ENCODE results near the gene ZNF506. TPM values are rescaled to one million over a fixed set of nuclear protein-coding genes. Genes with fewer than 3 reads are reported as not detected.
"Not testable (repeated sequence)": the region's sequence is repeated elsewhere in the genome, so short reads cannot be mapped to it uniquely, and the experiment has no call there.

ZNF506 gene
- polyA plus RNA-seq, 6 donors from 2014 or later: 35.0 to 45.5 (median 38.9) TPM

DNA sequence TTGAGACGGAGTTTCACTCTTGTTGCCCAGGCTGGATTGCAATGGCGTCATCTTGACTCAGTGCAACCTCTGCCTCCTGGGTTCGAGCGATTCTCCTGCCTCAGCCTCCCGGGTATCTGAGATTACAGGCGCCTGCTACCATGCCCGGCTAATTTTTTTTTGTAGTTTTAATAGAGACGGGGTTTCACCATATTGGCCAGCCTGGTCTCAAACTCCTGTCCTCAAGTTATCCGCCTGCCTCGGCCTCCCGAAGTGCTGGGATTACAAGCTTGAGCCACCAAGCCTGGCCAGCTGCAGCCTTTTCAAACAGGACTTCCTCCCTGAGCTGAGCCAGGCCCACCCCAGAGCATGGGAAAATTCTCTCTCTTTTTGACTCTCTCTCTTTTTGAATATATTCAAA, 426 bp upstream of the ZNF506 start:
- Mint-ChIP-seq H3K4me3 (peak overlapping the region; percentile 94 to 100 (median 100)), H3K27ac (peak overlapping the region; percentile 60 to 100 (median 96)), H3K36me3 (peaks cover 8 to 10% of the 10 kb centered on the region in 2 donors), H3K9me3 (peaks cover 0 to 23% (median 14%) of the 10 kb centered on the region in 7 donors), H3K4me1 (peaks cover 28 to 64% (median 35%) of the 10 kb centered on the region in 3 donors)
- peak; percentile 0 to 1 for ATAC-seq (ENCODE audit: low read depth in 2 of 2)
- DNase-seq, H3K27me3 Mint-ChIP-seq: not testable (repeated sequence)

DNA sequence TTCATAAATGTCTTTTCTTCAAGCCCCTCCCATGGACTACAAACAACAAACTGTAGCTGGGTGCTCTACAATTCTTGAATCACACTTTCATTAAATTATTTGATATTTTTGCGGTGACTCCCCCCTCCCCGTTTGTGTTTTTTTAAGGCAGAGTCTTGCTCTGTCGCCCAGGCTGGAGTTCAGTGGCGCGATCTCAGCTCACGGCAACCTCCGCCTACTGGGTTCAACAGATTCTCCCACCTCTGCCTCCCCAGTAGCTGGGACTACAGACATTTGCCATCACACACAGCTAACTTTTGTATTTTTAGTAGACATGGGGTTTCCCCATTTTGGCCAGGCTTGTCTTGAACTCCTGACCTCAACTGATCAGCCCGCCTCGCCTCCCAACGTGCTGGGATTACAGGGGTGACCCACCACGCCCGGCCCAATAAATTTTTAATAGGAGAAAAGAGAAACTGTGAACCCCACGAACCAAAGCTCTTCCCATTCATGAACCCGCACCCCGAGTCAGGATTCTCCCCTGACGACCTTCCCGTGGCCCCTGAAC, 703 bp downstream of the ZNF506 start:
- no peak for DNase-seq
- H3K9me3 Mint-ChIP-seq: peaks cover 0 to 17% (median 5%) of the 10 kb centered on the region in 7 donors
- no peak for ATAC-seq (ENCODE audit: low read depth in 2 of 2)
- no peaks in the 10 kb centered on the region for H3K36me3 Mint-ChIP-seq
- H3K4me1 Mint-ChIP-seq: peaks cover 30 to 73% (median 37%) of the 10 kb centered on the region in 3 donors
- H3K4me3 Mint-ChIP-seq: peak overlapping the region; percentile 94 to 100 (median 100)
- H3K27ac Mint-ChIP-seq: peak overlapping the region; percentile 99 to 100 (median 100)
- H3K27me3 Mint-ChIP-seq: no peaks in the 10 kb centered on the region

DNA sequence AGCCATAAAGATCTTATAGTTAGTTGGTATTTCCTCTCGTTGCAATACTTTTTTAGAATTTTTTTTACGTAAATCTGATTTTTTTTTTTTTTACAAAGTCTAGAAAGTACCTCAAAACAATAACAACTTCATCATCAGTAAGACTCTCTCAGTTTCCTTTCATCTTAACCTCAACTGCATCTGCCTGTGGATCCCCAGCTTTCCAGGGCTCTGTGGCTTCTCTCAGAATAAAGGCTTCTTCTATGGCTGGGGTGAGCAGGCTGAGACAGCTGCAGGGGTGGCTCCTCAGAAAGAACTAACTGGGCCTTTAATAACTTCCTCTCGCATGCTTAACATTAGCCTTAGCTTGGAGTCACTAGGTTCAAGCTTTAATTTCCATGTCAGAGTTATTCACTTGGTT, 4.2 kb downstream of the ZNF506 start:
- DNase-seq (no peak), ATAC-seq (ENCODE audit: low read depth in 2 of 2) (no peak)
- H3K4me1 Mint-ChIP-seq: peaks cover 45 to 79% (median 56%) of the 10 kb centered on the region in 3 donors
- H3K4me3 Mint-ChIP-seq: peak overlapping the region in 6 of 8 donors; percentile 42 to 100 (median 65)
- H3K27me3 Mint-ChIP-seq: no peaks in the 10 kb centered on the region
- H3K9me3 Mint-ChIP-seq: peaks cover 0 to 3% (median 0%) of the 10 kb centered on the region in 7 donors
- H3K27ac Mint-ChIP-seq: peak overlapping the region in 4 of 6 donors; percentile 67 to 100 (median 84)
- peaks cover 8 to 14% of the 10 kb centered on the region in 2 donors for H3K36me3 Mint-ChIP-seq

DNA sequence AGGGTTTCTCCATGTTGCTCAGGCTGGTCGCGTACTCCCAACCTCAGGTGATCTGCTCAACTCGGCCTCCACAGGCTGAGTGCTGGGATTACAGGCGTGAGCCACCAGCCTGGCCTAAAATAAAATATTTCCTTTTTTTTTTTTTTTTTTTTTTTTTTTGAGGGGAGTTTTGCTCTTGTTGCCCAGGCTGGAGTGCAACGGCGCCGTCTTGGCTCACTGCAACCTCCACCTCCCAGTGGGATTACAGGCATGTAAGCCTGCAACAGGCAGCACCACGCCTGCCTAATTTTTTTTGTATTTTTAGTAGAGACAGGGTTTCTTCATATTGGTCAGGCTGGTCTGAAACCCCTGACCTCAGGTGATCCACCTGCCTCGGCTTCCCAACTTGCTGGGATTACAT, 4.9 kb downstream of the ZNF506 start:
- Mint-ChIP-seq H3K36me3 (peaks cover 8 to 14% of the 10 kb centered on the region in 2 donors), H3K27ac (peak overlapping the region in 2 of 6 donors; percentile 67 to 100), H3K4me1 (peaks cover 48 to 82% (median 56%) of the 10 kb centered on the region in 3 donors), H3K27me3 (no peaks in the 10 kb centered on the region), H3K9me3 (peaks cover 0 to 3% (median 0%) of the 10 kb centered on the region in 7 donors), H3K4me3 (peak overlapping the region in 2 of 8 donors; percentile 76 to 100)
- DNase-seq (no peak), ATAC-seq (ENCODE audit: low read depth in 2 of 2) (no peak)

- H3K27ac Mint-ChIP-seq: peak overlapping the region in 2 of 6 donors; percentile 18 to 85
- not testable (repeated sequence) for H3K4me3 Mint-ChIP-seq
- H3K4me1 Mint-ChIP-seq: peaks cover 41 to 65% (median 44%) of the 10 kb centered on the region in 3 donors
Measured at GRCh38 chr19:19811999-19812398, 9.6 kb downstream of the ZNF506 start.

GRCh38 chr19:19805480-19805879, 16.1 kb downstream of the ZNF506 start:
- H3K27ac Mint-ChIP-seq: peak overlapping the region in 5 of 6 donors; percentile 11 to 89 (median 30)
- DNase-seq (no peak), ATAC-seq (ENCODE audit: low read depth in 2 of 2) (no peak)
- H3K36me3 Mint-ChIP-seq: peaks cover 0 to 45% of the 10 kb centered on the region in 2 donors
- no peaks in the 10 kb centered on the region for H3K27me3 Mint-ChIP-seq
- peaks cover 0 to 25% (median 0%) of the 10 kb centered on the region in 7 donors for H3K9me3 Mint-ChIP-seq
- H3K4me1 Mint-ChIP-seq: peaks cover 17 to 46% (median 27%) of the 10 kb centered on the region in 3 donors
- H3K4me3 Mint-ChIP-seq: peak overlapping the region in 5 of 8 donors; percentile 3 to 51 (median 38)

More at GRCh38 chr19:19811999-19812398, 9.6 kb downstream of the ZNF506 start:
- H3K27me3 Mint-ChIP-seq; H3K9me3 Mint-ChIP-seq; DNase-seq; ATAC-seq (ENCODE audit: low read depth in 2 of 2): not testable (repeated sequence)
- peaks cover 8 to 30% of the 10 kb centered on the region in 2 donors for H3K36me3 Mint-ChIP-seq

DNA sequence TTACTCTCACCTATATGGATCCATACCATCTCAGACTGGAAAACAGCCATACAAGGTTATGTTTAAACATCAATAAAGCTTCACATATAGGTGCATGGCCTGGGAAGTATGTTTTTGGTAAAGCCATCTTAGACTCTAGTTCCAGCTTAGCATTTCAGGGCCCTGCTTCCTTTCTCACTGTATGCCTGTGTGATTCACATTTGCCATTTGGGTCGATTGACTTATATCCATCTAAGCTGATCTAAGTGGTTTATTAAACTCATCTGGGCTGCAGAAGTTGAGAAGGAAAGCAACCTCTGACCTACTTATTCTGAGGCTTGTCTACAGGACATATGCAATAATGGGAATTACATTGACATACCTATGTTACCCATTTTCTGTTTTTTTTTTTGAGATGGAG, 33.5 kb downstream of the ZNF506 start:
- DNase-seq (no peak), ATAC-seq (ENCODE audit: low read depth in 2 of 2) (no peak)
- Mint-ChIP-seq H3K4me3 (no peak overlapping the region), H3K27ac (peak overlapping the region in 2 of 6 donors; percentile 51 to 69), H3K36me3 (peaks cover 9 to 13% of the 10 kb centered on the region in 2 donors), H3K4me1 (peaks cover 8 to 26% (median 16%) of the 10 kb centered on the region in 3 donors), H3K27me3 (no peaks in the 10 kb centered on the region), H3K9me3 (peaks cover 0 to 6% (median 0%) of the 10 kb centered on the region in 7 donors)

- not testable (repeated sequence) for ATAC-seq (ENCODE audit: low read depth in 2 of 2); H3K4me3 Mint-ChIP-seq; H3K9me3 Mint-ChIP-seq; H3K27me3 Mint-ChIP-seq; DNase-seq
- H3K27ac Mint-ChIP-seq: peak overlapping the region in 3 of 6 donors; percentile 78 to 85 (median 79)
- peaks cover 9 to 13% of the 10 kb centered on the region in 2 donors for H3K36me3 Mint-ChIP-seq
- peaks cover 21 to 38% (median 23%) of the 10 kb centered on the region in 3 donors for H3K4me1 Mint-ChIP-seq
Measured at GRCh38 chr19:19785476-19785875, 36.1 kb downstream of the ZNF506 start.

DNA sequence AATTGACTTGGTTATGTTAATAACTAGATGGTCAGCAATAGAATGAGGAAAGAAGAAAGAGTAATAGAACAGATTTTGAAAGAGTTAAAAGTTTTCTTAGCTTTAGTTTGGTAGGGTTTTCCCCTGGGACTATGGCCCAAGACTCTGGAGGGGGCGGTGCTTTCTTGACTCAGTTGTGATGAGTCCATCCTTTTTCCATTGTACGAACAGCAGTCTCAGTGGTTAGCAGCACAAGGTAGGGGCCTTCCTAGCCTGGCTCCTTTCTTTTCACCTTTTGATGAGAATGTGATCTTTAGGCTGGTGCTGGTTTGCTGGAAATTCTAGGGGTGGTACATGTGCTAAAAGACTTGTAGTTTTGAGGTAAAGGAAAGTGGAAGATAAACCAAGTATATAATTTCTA, 38.8 kb downstream of the ZNF506 start:
- Mint-ChIP-seq H3K4me1 (peaks cover 31 to 50% (median 42%) of the 10 kb centered on the region in 3 donors), H3K4me3 (no peak overlapping the region), H3K36me3 (peaks cover 0 to 7% of the 10 kb centered on the region in 2 donors), H3K27me3 (no peaks in the 10 kb centered on the region), H3K27ac (peak overlapping the region in 3 of 6 donors; percentile 13 to 94 (median 38)), H3K9me3 (peaks cover 0 to 2% (median 0%) of the 10 kb centered on the region in 7 donors)
- no peak for ATAC-seq (ENCODE audit: low read depth in 2 of 2)
- DNase-seq: no peak

- H3K36me3 Mint-ChIP-seq: not testable (repeated sequence)
Measured at GRCh38 chr19:19781791-19782190, 39.8 kb downstream of the ZNF506 start.

GRCh38 chr19:19778666-19779065, 42.9 kb downstream of the ZNF506 start:
- H3K27ac Mint-ChIP-seq: peak overlapping the region in 2 of 6 donors; percentile 16 to 89

More at GRCh38 chr19:19781791-19782190, 39.8 kb downstream of the ZNF506 start:
- not testable (repeated sequence) for DNase-seq; H3K9me3 Mint-ChIP-seq; H3K4me3 Mint-ChIP-seq; H3K27me3 Mint-ChIP-seq; ATAC-seq (ENCODE audit: low read depth in 2 of 2)
- peaks cover 39 to 55% (median 52%) of the 10 kb centered on the region in 3 donors for H3K4me1 Mint-ChIP-seq
- H3K27ac Mint-ChIP-seq: peak overlapping the region in 1 of 6 donors; percentile 77

DNA sequence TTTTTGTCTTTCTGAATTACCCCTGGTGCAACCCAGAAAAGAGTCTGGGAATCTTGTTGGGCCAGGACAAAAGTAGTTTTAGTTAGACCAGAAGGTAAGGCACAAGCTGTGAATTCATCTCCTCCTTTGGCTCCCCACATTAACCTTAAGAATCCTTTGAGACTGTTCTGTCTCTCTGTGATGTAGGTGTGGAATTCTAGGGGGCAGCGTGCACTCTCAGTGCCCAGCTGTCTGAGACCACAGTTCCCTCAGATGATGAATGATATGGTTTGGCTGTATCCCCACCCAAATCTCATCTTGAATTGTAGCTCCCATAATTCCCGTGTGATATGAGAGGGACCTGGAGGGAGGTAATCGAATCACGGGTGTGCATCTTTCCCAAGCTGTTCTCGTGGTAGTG, 43.9 kb downstream of the ZNF506 start:
- Mint-ChIP-seq H3K36me3 (no peaks in the 10 kb centered on the region), H3K27me3 (no peaks in the 10 kb centered on the region), H3K27ac (peak overlapping the region in 1 of 6 donors; percentile 89), H3K4me3 (peak overlapping the region in 7 of 8 donors; percentile 89 to 99 (median 98)), H3K4me1 (peaks cover 33 to 57% (median 45%) of the 10 kb centered on the region in 3 donors), H3K9me3 (peaks cover 0 to 2% (median 0%) of the 10 kb centered on the region in 7 donors)
- DNase-seq (no peak), ATAC-seq (ENCODE audit: low read depth in 2 of 2) (no peak)

More at GRCh38 chr19:19778666-19779065, 42.9 kb downstream of the ZNF506 start:
- DNase-seq (no peak), ATAC-seq (ENCODE audit: low read depth in 2 of 2) (no peak)
- Mint-ChIP-seq H3K4me3 (peak overlapping the region; percentile 61 to 99 (median 98)), H3K9me3 (peaks cover 0 to under 1% (median 0%) of the 10 kb centered on the region in 7 donors), H3K36me3 (no peaks in the 10 kb centered on the region), H3K4me1 (peaks cover 36 to 60% (median 50%) of the 10 kb centered on the region in 3 donors), H3K27me3 (no peaks in the 10 kb centered on the region)

- Mint-ChIP-seq H3K27ac (peak overlapping the region; percentile 67 to 97 (median 94)), H3K27me3 (no peaks in the 10 kb centered on the region), H3K9me3 (peaks cover 0 to 2% (median 0%) of the 10 kb centered on the region in 7 donors), H3K4me1 (peaks cover 29 to 47% (median 35%) of the 10 kb centered on the region in 3 donors), H3K4me3 (peak overlapping the region; percentile 89 to 99 (median 98)), H3K36me3 (no peaks in the 10 kb centered on the region)
- ATAC-seq (ENCODE audit: low read depth in 2 of 2) (peak; percentile 99), DNase-seq (peak; percentile 91)
Measured at GRCh38 chr19:19776206-19777008, 45.1 kb downstream of the ZNF506 start.

All from naive B cell (primary cell).